ENCODE data around the gene SHF. TPM values are rescaled to one million over a fixed set of nuclear protein-coding genes. Genes with fewer than 3 reads are reported as not detected.

The SHF gene
- total RNA-seq, 1 donor from 2014 or later: 32.2 TPM

DNA sequence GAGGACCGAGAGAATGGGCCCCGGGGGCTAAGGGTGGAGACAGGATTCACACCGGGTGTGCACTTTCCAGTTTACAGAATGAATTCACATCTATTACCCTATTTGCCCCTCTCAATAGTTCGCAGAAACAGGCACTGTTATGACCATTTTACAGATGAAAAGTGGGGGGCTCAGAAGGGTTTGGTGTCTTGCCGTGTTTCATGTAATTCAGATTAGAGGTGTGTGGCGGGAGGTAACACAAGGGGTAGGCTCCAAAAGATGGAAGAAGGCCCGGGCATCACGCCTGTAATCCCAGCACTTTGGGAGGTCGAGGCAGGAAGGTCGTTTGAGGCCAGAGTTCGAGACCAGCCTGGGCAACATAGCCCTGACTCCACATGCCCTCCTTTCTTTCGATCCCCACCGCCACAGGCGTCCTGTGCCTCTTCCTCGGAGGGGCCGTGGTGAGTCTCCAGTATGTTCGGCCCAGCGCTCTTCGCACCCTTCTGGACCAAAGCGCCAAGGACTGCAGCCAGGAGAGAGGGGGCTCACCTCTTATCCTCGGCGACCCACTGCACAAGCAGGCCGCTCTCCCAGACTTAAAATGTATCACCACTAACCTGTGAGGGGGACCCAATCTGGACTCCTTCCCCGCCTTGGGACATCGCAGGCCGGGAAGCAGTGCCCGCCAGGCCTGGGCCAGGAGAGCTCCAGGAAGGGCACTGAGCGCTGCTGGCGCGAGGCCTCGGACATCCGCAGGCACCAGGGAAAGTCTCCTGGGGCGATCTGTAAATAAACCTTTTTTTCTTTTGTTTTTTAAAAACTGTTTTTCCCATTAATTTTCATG lies 70.2 kb downstream of the SHF start:
- Histone ChIP-seq H4K20me1 (ENCODE audit: low read depth) (peaks cover 20% of the 10 kb centered on the region), H3K36me3 (no peaks in the 10 kb centered on the region), H3K79me2 (ENCODE audit: low read depth) (no peaks in the 10 kb centered on the region), H3K27me3 (peaks cover 97% of the 10 kb centered on the region), H3K9ac (no peak overlapping the region), H3K9me3 (ENCODE audit: low read depth) (no peaks in the 10 kb centered on the region), H3K27ac (no peak overlapping the region), H2AFZ (replicated peaks) (no peak overlapping the region), H3F3A (ENCODE audit: low read depth) (no peaks in the 10 kb centered on the region), H3K4me3 (peak overlapping the region; percentile 29), H3K4me2 (peak overlapping the region; percentile 60), H3K4me1 (no peaks in the 10 kb centered on the region)
- Mint-ChIP-seq H3K9me3 (peaks cover 2% of the 10 kb centered on the region), H3K4me1 (peaks cover 19% of the 10 kb centered on the region), H3K27me3 (ENCODE audit: insufficient read depth, low read depth) (peaks cover 58% of the 10 kb centered on the region), H3K36me3 (no peaks in the 10 kb centered on the region), H3K27ac (peak overlapping the region; percentile 13), H3K4me3 (peak overlapping the region; percentile 69)
- DNase-seq (ENCODE audit: low spot score): no peak
- TF ChIP-seq EZH2phosphoT487 (IDR thresholded peaks at IDR 0.05): peak; percentile 5
- TF ChIP-seq EZH2 (IDR thresholded peaks at IDR 0.05): peak; percentile 13
- no peak for TF ChIP-seq CTCF (IDR thresholded peaks at IDR 0.05)

Other genes starting within 250 kb of the SHF start
- not detected in 2 replicates for gene TERB2, start 231.3 kb downstream of the SHF start, total RNA-seq (ENCODE audit: low replicate concordance)
- gene SORD, start 164.8 kb downstream of the SHF start, total RNA-seq (ENCODE audit: low replicate concordance): 36.7 and 43.4 TPM in 2 replicates
- not detected in 2 replicates for gene DUOX2, start 73.8 kb downstream of the SHF start, total RNA-seq (ENCODE audit: low replicate concordance)
- not detected in 2 replicates for gene DUOXA2, start 73.6 kb downstream of the SHF start, total RNA-seq (ENCODE audit: low replicate concordance)
- not detected in 2 replicates for gene DUOXA1, start 58.1 kb downstream of the SHF start, total RNA-seq (ENCODE audit: low replicate concordance)
- 0.09 and 0.30 TPM in 2 replicates for gene DUOX1, start 58.0 kb downstream of the SHF start, total RNA-seq (ENCODE audit: low replicate concordance)
- not detected in 2 replicates for gene SLC28A2, start 64.3 kb upstream of the SHF start, total RNA-seq (ENCODE audit: low replicate concordance)
- gene GATM, start 190.6 kb upstream of the SHF start, total RNA-seq (ENCODE audit: low replicate concordance): 21.3 and 21.4 TPM in 2 replicates